ENCODE results near the gene NECTIN1. TPM values are rescaled to one million over a fixed set of nuclear protein-coding genes. Genes with fewer than 3 reads are reported as not detected.

The NECTIN1 gene
- total and polyA plus RNA-seq, 2 of the 4 experiments (the other 2 are of a cell fraction) = 2.3 to 4.2 TPM

DNA sequence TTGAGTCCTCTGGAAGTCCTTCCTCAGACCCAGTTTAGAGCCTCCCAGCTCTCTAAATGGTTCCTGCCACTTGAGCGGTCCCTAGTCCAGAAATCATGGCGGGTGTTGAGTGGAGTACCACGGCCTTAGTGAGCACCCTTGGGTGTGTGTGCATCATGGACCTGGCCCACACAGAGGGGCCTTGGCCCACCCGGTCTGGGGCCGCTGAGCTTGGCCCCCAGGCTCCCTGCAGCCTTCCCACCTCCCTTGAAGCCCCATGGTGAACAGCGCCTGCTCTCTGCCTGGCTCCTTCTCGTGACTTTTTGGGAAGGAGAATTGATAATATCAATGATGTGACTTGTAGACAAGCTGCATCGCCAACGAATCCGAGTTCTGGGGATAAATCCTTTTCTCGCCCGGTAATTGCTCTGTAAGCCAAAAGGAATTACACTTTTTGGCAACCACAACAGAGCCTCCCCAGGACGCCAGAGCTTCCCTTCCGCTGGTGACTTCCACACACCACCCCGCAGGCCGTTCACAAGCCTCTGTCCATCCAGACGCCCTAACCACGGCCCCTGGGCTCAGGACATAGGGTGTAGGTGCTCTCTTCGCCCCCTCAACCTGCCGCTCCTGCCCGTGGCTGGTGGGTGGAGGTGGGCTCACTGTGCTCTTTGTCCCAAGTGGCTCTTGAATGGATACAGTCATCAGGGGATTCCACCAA, 93.8 kb downstream of the NECTIN1 start:
- H4K8ac ChIP-seq (ENCODE audit: low read depth in 2 of 2, low read length in 2 of 2) = no peak overlapping the region
- 0 out of 2 replicates have a peak, but pooled peaks cover 3% of the 10 kb centered on the region for H3K9me3 ChIP-seq (ENCODE audit: control insufficient read depth, insufficient read depth, low read length)
- H3K23ac ChIP-seq (ENCODE audit: low read depth, low read length) = no peak overlapping the region
- POLR2A ChIA-PET (ENCODE audit: unreplicated experiment) = no interaction called here
- H4K20me1 ChIP-seq (ENCODE audit: insufficient read depth, low read length) = no peaks in the 10 kb centered on the region
- BruUV-seq (replicated peaks) = no TSS peak
- no peak overlapping the region for H2BK5ac ChIP-seq (ENCODE audit: low read depth, low read length, poor library complexity, severe bottlenecking)
- no peak overlapping the region for H4K5ac ChIP-seq (ENCODE audit: low read depth, low read length)
- H3K9ac ChIP-seq (ENCODE audit: low read depth, low read length) = no peak overlapping the region
- dilution Hi-C loops (cut with HindIII; ENCODE audit: low sequenced_read_pairs, unreplicated experiment) (no loop called here), in situ Hi-C loops (cut with MboI; ENCODE audit: low sequenced_read_pairs) (no loop called here), intact Hi-C loops (cut with micrococcal nuclease) (no loop called here)
- peaks cover 55% of the 10 kb centered on the region for H3K27me3 ChIP-seq (ENCODE audit: control insufficient read depth, insufficient read depth, low read length)
- no peak overlapping the region for H2AFZ ChIP-seq (replicated peaks; ENCODE audit: low read length, poor library complexity)
- no peaks in the 10 kb centered on the region for H3K79me1 ChIP-seq (ENCODE audit: low read depth in 1 of 2, low read length in 2 of 2)
- ATAC-seq (ENCODE audit: low read depth) = no peak
- no peak overlapping the region for H3K4ac ChIP-seq (ENCODE audit: low read depth, low read length)
- no peaks in the 10 kb centered on the region for H3K36me3 ChIP-seq (ENCODE audit: control insufficient read depth, insufficient read depth, low read length)
- no peak overlapping the region for H3K14ac ChIP-seq (replicated peaks; ENCODE audit: low read depth, low read length)
- H2BK15ac ChIP-seq (ENCODE audit: low read depth, low read length) = no peak overlapping the region
- TF ChIP-seq MAFK (IDR thresholded peaks at IDR 0.05; ENCODE audit: low read depth, low read length) = no peak
- TF ChIP-seq, protein P1, sequence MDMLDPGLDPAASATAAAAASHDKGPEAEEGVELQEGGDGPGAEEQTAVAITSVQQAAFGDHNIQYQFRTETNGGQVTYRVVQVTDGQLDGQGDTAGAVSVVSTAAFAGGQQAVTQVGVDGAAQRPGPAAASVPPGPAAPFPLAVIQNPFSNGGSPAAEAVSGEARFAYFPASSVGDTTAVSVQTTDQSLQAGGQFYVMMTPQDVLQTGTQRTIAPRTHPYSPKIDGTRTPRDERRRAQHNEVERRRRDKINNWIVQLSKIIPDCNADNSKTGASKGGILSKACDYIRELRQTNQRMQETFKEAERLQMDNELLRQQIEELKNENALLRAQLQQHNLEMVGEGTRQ (IDR thresholded peaks at IDR 0.05; ENCODE audit: low read depth, low read length) = no peak
- no peak for TF ChIP-seq NFE2L2 (IDR thresholded peaks at IDR 0.05; ENCODE audit: low read depth, low read length)
- no peak for TF ChIP-seq RFX5 (IDR thresholded peaks at IDR 0.05; ENCODE audit: low read depth, low read length)
- TF ChIP-seq, protein P2, sequence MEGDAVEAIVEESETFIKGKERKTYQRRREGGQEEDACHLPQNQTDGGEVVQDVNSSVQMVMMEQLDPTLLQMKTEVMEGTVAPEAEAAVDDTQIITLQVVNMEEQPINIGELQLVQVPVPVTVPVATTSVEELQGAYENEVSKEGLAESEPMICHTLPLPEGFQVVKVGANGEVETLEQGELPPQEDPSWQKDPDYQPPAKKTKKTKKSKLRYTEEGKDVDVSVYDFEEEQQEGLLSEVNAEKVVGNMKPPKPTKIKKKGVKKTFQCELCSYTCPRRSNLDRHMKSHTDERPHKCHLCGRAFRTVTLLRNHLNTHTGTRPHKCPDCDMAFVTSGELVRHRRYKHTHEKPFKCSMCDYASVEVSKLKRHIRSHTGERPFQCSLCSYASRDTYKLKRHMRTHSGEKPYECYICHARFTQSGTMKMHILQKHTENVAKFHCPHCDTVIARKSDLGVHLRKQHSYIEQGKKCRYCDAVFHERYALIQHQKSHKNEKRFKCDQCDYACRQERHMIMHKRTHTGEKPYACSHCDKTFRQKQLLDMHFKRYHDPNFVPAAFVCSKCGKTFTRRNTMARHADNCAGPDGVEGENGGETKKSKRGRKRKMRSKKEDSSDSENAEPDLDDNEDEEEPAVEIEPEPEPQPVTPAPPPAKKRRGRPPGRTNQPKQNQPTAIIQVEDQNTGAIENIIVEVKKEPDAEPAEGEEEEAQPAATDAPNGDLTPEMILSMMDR (conservative IDR thresholded peaks at IDR 0.05; ENCODE audit: low read depth, low read length) = no peak
- no peak for TF ChIP-seq RCOR1 (IDR thresholded peaks at IDR 0.05; ENCODE audit: insufficient replicate concordance, low read length)
- no peak for TF ChIP-seq POLR2A (IDR thresholded peaks at IDR 0.05; ENCODE audit: low read depth, low read length)
- TF ChIP-seq FOS (IDR thresholded peaks at IDR 0.05; ENCODE audit: low read depth, low read length) = no peak
- no peak for TF ChIP-seq CHD1 (IDR thresholded peaks at IDR 0.05; ENCODE audit: low read depth, low read length)
- no peak for TF ChIP-seq MAZ (IDR thresholded peaks at IDR 0.05; ENCODE audit: borderline replicate concordance, low read depth, low read length)
- TF ChIP-seq RAD21 (IDR thresholded peaks at IDR 0.05; ENCODE audit: low read length) = no peak
- no peak for TF ChIP-seq SMC3 (IDR thresholded peaks at IDR 0.05; ENCODE audit: low read depth, low read length)
- TF ChIP-seq, protein P3, sequence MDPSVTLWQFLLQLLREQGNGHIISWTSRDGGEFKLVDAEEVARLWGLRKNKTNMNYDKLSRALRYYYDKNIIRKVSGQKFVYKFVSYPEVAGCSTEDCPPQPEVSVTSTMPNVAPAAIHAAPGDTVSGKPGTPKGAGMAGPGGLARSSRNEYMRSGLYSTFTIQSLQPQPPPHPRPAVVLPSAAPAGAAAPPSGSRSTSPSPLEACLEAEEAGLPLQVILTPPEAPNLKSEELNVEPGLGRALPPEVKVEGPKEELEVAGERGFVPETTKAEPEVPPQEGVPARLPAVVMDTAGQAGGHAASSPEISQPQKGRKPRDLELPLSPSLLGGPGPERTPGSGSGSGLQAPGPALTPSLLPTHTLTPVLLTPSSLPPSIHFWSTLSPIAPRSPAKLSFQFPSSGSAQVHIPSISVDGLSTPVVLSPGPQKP (IDR thresholded peaks at IDR 0.05; ENCODE audit: borderline replicate concordance, low read depth, low read length) = no peak
- no peak for TF ChIP-seq CEBPB (IDR thresholded peaks at IDR 0.05; ENCODE audit: low read depth, low read length)
- TF ChIP-seq MXI1 (IDR thresholded peaks at IDR 0.05; ENCODE audit: borderline replicate concordance, low read depth, low read length) = no peak
- TF ChIP-seq BHLHE40 (IDR thresholded peaks at IDR 0.05; ENCODE audit: low read depth, low read length) = no peak
- H4K91ac ChIP-seq (ENCODE audit: insufficient read depth, low read depth, low read length) = no peak overlapping the region
- H3K27ac ChIP-seq (ENCODE audit: insufficient read depth, low read length) = no peak overlapping the region
- no peak overlapping the region for H2AK9ac ChIP-seq (replicated peaks; ENCODE audit: low read depth, low read length, poor library complexity)
- DNase-seq = no peak
- no peak overlapping the region for H2AK5ac ChIP-seq (ENCODE audit: low read depth, low read length)
- no peaks in the 10 kb centered on the region for H3K9me1 ChIP-seq (ENCODE audit: insufficient read depth, low read length)
- no peaks in the 10 kb centered on the region for H3K4me1 ChIP-seq (ENCODE audit: control insufficient read depth, insufficient read depth, low read length)
- H3K4me3 ChIP-seq (ENCODE audit: insufficient read depth, low read depth, low read length) = no peak overlapping the region
- no peak overlapping the region for H3K4me2 ChIP-seq (ENCODE audit: low read depth, low read length)
- no peak overlapping the region for H2BK20ac ChIP-seq (ENCODE audit: low read depth, low read length)
- no peak overlapping the region for H3K18ac ChIP-seq (ENCODE audit: low read depth, low read length)
- 70% methylated on average over 3 of the region's 21 CpGs; no CpG with 5 or more reads in 1 of the 2 experiments for WGBS, 2 experiments (ENCODE audit: extremely low coverage in 2 of 2, insufficient read length in 1 of 2)
- no peak overlapping the region for H2BK120ac ChIP-seq (ENCODE audit: low read depth, low read length)
- CTCF ChIA-PET = no interaction called here
- H3K56ac ChIP-seq (ENCODE audit: extremely low read depth, insufficient read depth, low read length) = no peak overlapping the region

All from IMR-90 (cell line).